HCT116 (cell line): Measurements from ENCODE around the gene HGF.

ENCODE experiments used
- CEBPB ChIP-seq: IDR thresholded peaks from 2 replicates; pipeline ENCODE4 v1.6.1; 2012; ENCODE audit warnings: low read depth
- EZH2 ChIP-seq: fragments of 200-600 bp; sonication (generic); IDR thresholded peaks from 2 replicates; pipeline ENCODE4 v1.6.1; 2017; ENCODE audit warnings: antibody characterized with exemption, mixed run types
- EZH2phosphoT487 ChIP-seq: fragments of 200-600 bp; IDR thresholded peaks from 2 replicates; pipeline ENCODE4 v1.6.1; 2018; ENCODE audit warnings: antibody characterized with exemption, borderline replicate concordance
- JUND ChIP-seq: IDR thresholded peaks from 2 replicates; pipeline ENCODE4 v1.6.1; 2012
- POLR2A ChIP-seq: IDR thresholded peaks from 2 replicates; pipeline ENCODE4 v1.7.0; 2011; ENCODE audit warnings: borderline replicate concordance; ENCODE audit not compliant: insufficient read depth, insufficient read length; ENCODE audit errors: extremely low read depth
- POLR2AphosphoS5 ChIP-seq: IDR thresholded peaks from 2 replicates; pipeline ENCODE4 v1.6.1; 2011; ENCODE audit warnings: mild to moderate bottlenecking, low read depth, low read length, moderate library complexity
- RAD21 ChIP-seq: IDR thresholded peaks from 2 replicates; pipeline ENCODE4 v1.6.1; 2012; ENCODE audit warnings: low read depth, mild to moderate bottlenecking
- SRF ChIP-seq: IDR thresholded peaks from 2 replicates; pipeline ENCODE4 v1.6.1; 2012; ENCODE audit warnings: low read depth
- TCF7L2 ChIP-seq: IDR thresholded peaks from 2 replicates; pipeline ENCODE4 v1.7.0; 2011; ENCODE audit warnings: borderline replicate concordance, inconsistent platforms; ENCODE audit not compliant: insufficient read depth, insufficient read length; ENCODE audit errors: extremely low read depth
- TF ChIP-seq, protein P1 (sequence below): IDR thresholded peaks from 2 replicates; pipeline ENCODE4 v1.6.1; 2012
- TF ChIP-seq, protein P2 (sequence below), 3 experiments: fragments of 200-600 bp in 1 of 3; sonication (generic) in 1 of 3; IDR thresholded peaks in 2 of 3; conservative IDR thresholded peaks in 1 of 3; 2 replicates each; pipeline ENCODE4 v1.5.1; 2012 to 2017; ENCODE audit warnings: low read depth in 2 of 3, low read length in 2 of 3, antibody characterized with exemption in 1 of 3, borderline replicate concordance in 1 of 3, control low read depth in 1 of 3, mild to moderate bottlenecking in 1 of 3, mixed read lengths in 1 of 3, mixed run types in 1 of 3, moderate library complexity in 1 of 3; ENCODE audit not compliant: insufficient read depth in 1 of 3
- TF ChIP-seq, protein P3 (sequence below): IDR thresholded peaks from 2 replicates; pipeline ENCODE4 v1.6.1; 2012; ENCODE audit warnings: low read depth
- TF ChIP-seq, protein P4 (sequence below): IDR thresholded peaks from 2 replicates; pipeline ENCODE4 v1.6.1; 2012

DNA sequence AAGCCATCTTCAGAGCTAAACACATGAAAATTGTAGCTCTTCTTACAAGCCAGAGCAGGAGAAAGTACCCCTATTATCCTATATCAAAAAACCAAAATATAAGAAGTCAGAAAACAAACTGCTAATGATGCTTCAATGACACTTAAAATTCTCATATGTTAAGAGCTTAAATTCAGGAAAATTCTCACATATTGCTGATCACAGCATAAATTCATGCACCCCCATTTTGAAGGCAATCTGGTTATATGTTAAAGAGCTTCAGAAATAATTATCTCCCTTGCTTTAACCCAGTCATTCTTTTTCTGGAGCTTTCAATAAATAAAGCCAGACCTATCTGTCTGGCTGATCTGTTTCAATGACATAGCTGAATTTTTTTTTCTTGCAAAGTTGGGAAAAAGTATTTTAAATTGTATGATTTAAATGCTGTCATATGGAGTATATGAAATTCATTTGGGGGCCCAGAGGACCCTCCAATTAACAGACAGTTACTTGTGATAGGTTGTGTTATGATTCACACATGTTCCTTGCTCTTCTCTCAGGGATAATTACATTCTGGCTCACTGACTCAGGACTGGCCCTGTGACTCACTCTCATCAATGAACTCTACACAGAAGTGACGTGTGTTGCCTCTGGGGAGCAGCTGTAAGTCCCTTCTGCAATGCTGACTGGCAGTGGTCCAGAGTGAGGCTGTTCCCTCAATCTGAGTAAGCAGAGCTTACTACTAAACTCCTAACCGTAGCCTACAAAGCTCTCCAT, 85.2 kb downstream of the HGF start:
- TF ChIP-seq EZH2: no peak
- TF ChIP-seq EZH2phosphoT487: no peak
- TF ChIP-seq, protein P1, sequence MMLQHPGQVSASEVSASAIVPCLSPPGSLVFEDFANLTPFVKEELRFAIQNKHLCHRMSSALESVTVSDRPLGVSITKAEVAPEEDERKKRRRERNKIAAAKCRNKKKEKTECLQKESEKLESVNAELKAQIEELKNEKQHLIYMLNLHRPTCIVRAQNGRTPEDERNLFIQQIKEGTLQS: no peak
- TF ChIP-seq, protein P2, sequence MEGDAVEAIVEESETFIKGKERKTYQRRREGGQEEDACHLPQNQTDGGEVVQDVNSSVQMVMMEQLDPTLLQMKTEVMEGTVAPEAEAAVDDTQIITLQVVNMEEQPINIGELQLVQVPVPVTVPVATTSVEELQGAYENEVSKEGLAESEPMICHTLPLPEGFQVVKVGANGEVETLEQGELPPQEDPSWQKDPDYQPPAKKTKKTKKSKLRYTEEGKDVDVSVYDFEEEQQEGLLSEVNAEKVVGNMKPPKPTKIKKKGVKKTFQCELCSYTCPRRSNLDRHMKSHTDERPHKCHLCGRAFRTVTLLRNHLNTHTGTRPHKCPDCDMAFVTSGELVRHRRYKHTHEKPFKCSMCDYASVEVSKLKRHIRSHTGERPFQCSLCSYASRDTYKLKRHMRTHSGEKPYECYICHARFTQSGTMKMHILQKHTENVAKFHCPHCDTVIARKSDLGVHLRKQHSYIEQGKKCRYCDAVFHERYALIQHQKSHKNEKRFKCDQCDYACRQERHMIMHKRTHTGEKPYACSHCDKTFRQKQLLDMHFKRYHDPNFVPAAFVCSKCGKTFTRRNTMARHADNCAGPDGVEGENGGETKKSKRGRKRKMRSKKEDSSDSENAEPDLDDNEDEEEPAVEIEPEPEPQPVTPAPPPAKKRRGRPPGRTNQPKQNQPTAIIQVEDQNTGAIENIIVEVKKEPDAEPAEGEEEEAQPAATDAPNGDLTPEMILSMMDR (IDR thresholded peaks at IDR 0.05 in 2 of 3, conservative IDR thresholded peaks at IDR 0.05 in 1 of 3; ENCODE audit: borderline replicate concordance in 1 of 3, insufficient read depth in 1 of 3, low read depth in 2 of 3, low read length in 2 of 3): no peak
- TF ChIP-seq, protein P3, sequence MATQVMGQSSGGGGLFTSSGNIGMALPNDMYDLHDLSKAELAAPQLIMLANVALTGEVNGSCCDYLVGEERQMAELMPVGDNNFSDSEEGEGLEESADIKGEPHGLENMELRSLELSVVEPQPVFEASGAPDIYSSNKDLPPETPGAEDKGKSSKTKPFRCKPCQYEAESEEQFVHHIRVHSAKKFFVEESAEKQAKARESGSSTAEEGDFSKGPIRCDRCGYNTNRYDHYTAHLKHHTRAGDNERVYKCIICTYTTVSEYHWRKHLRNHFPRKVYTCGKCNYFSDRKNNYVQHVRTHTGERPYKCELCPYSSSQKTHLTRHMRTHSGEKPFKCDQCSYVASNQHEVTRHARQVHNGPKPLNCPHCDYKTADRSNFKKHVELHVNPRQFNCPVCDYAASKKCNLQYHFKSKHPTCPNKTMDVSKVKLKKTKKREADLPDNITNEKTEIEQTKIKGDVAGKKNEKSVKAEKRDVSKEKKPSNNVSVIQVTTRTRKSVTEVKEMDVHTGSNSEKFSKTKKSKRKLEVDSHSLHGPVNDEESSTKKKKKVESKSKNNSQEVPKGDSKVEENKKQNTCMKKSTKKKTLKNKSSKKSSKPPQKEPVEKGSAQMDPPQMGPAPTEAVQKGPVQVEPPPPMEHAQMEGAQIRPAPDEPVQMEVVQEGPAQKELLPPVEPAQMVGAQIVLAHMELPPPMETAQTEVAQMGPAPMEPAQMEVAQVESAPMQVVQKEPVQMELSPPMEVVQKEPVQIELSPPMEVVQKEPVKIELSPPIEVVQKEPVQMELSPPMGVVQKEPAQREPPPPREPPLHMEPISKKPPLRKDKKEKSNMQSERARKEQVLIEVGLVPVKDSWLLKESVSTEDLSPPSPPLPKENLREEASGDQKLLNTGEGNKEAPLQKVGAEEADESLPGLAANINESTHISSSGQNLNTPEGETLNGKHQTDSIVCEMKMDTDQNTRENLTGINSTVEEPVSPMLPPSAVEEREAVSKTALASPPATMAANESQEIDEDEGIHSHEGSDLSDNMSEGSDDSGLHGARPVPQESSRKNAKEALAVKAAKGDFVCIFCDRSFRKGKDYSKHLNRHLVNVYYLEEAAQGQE: no peak
- no peak for TF ChIP-seq SRF
- peak; percentile 46; the same call in 1 of the 2 replicates for TF ChIP-seq CEBPB
- TF ChIP-seq RAD21: no peak
- TF ChIP-seq POLR2A: no peak
- TF ChIP-seq TCF7L2: peak; percentile 66
- TF ChIP-seq JUND: peak; percentile 95
- TF ChIP-seq POLR2AphosphoS5: peak; percentile 62
- TF ChIP-seq, protein P4, sequence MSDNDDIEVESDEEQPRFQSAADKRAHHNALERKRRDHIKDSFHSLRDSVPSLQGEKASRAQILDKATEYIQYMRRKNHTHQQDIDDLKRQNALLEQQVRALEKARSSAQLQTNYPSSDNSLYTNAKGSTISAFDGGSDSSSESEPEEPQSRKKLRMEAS: peak; percentile 46; the same call in 1 of the 2 replicates
